AG04450 (cell line): ENCODE results near the gene OR2M4. TPM values are rescaled to one million over a fixed set of nuclear protein-coding genes. Genes with fewer than 3 reads are reported as not detected.

Experiments used
- CTCF ChIA-PET: fragments of 300-600, 350-600 bp; formaldehyde crosslinking; extraction: SDS; loops from one replicate; lab custom pipeline; 2022; ENCODE audit warnings: antibody characterized with exemption, inconsistent platforms; lab: Charles Lee
- POLR2A ChIA-PET: fragments of 350-600 bp; formaldehyde crosslinking; extraction: SDS; loops from one replicate; lab custom pipeline; 2021; ENCODE audit warnings: antibody characterized with exemption, inconsistent platforms; lab: Yijun Ruan, JAX
- DNase-seq: peaks from one replicate; pipeline ENCODE4 v3.0.0-alpha.2; 2011; ENCODE audit warnings: low read depth, low spot score
- H3K27ac ChIP-seq: one replicate; pipeline ENCODE4 v1.5.1; 2012; ENCODE audit warnings: low read depth, low read length, control low read depth
- H3K27me3 ChIP-seq: one replicate; pipeline ENCODE4 v1.6.0; 2012; ENCODE audit warnings: low read length; ENCODE audit not compliant: control insufficient read depth, insufficient read depth
- H3K4me3 ChIP-seq: 2 replicates; pipeline ENCODE4 v1.5.1; 2011; ENCODE audit warnings: mild to moderate bottlenecking, low read depth, low read length, control low read depth
- H3K9me3 ChIP-seq: 2 replicates; pipeline ENCODE4 v1.5.1; 2012; ENCODE audit warnings: low read length; ENCODE audit not compliant: control insufficient read depth, insufficient read depth
- polyA plus RNA-seq: library from polyadenylated mRNA; depleted of rRNA; stranded (reverse); fragments of >200 nt; gene quantifications from 2 replicates; pipeline ENCODE4 v1.2.3, GENCODE V29; 2011
- TF ChIP-seq, protein P1 (sequence below): IDR thresholded peaks from 2 replicates; pipeline ENCODE4 v1.5.1; 2011; ENCODE audit warnings: low read depth, low read length, control low read depth, inconsistent platforms

OR2M4 gene
- polyA plus RNA-seq, 1 experiment, result not detected

DNA sequence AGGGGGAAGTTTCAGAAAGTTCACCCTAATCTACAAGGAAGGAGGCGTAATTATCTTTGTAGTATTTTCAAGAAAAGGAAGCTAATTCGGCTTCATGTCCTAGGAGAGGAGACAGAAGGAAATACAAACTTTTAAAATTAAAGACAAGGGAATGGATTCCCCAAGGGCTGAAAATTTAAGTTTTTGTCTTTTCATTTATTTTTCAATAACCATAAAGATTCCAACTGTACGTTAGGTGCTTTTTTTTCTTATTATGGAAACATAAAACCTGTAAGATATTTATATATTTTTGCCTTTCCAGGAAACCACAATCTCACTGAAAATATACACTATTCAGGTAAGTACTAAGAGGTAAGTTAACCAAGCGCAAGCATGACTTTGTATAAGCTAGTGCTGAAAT, 34.3 kb upstream of the OR2M4 start, which contains the start of gene OR2M3:
OR2M3 (plus strand) TSS at position 301 of the 400 bp plus-strand sequence. CDS start 5,803 bp downstream, outside the sequence.
- no peak within 1 kb of the TSS for H3K27ac ChIP-seq
- H3K27me3 ChIP-seq, result no peaks in the 10 kb centered on the region
- POLR2A ChIA-PET, result no interaction called here
- no peak within 1 kb of the TSS for H3K4me3 ChIP-seq
- CTCF ChIA-PET, result no interaction called here
- TF ChIP-seq, protein P1, sequence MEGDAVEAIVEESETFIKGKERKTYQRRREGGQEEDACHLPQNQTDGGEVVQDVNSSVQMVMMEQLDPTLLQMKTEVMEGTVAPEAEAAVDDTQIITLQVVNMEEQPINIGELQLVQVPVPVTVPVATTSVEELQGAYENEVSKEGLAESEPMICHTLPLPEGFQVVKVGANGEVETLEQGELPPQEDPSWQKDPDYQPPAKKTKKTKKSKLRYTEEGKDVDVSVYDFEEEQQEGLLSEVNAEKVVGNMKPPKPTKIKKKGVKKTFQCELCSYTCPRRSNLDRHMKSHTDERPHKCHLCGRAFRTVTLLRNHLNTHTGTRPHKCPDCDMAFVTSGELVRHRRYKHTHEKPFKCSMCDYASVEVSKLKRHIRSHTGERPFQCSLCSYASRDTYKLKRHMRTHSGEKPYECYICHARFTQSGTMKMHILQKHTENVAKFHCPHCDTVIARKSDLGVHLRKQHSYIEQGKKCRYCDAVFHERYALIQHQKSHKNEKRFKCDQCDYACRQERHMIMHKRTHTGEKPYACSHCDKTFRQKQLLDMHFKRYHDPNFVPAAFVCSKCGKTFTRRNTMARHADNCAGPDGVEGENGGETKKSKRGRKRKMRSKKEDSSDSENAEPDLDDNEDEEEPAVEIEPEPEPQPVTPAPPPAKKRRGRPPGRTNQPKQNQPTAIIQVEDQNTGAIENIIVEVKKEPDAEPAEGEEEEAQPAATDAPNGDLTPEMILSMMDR, result no peak
- H3K9me3 ChIP-seq, result peaks cover 4% of the 10 kb centered on the region; the same call in 1 of the 2 replicates
- no peak for DNase-seq

DNA sequence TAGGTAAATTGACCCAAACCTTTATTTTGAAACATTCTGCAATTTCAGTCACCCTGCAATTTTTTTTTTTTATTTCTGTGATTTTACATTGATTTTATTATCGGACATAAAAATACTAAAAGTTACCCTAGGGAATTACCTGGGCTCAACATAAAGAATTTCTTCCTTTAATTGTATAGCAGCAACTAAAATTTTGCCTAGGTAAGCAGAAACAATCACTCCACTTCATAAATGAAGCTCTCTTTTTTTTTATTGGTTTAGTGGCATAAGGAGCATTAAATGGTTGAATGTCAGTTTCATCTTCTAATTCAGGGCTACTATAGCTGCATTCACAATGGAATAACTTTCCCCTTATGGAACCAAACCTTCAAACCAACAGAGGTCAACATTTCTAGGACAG, 15.3 kb upstream of the OR2M4 start:
- H3K27ac ChIP-seq, result no peak overlapping the region
- H3K9me3 ChIP-seq, result peaks cover 2% of the 10 kb centered on the region; the same call in 1 of the 2 replicates
- CTCF ChIA-PET, result interaction anchor here (0.8 kb wide), 1 partner anchor 28 kb away, joined by 3 read pairs; no protein-coding TSS in a partner anchor
- no peak for DNase-seq
- TF ChIP-seq, protein P1, result no peak
- H3K27me3 ChIP-seq, result no peaks in the 10 kb centered on the region
- POLR2A ChIA-PET, result no interaction called here
- H3K4me3 ChIP-seq, result no peak overlapping the region

DNA sequence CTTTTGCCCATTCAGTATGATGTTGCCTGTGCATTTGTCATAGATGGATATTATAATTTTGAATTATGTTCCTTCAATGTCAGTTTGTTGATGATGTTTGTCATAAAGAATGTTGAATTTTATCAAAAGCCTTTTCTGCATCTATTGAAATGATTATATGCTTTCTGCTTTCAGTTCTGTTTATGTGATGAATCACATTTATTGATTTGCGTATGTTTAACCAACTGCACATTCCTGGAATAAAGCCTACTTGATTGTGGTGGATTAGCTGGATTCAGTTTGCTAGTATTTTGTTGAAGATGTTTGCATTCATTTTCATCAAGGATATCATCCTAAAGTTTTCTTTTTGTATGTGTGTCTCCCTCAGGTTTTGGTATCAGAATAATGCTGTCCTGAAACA, 5.7 kb upstream of the OR2M4 start:
- Histone ChIP-seq H3K27ac (no peak overlapping the region), H3K9me3 (peaks cover 19% of the 10 kb centered on the region), H3K4me3 (no peak overlapping the region), H3K27me3 (no peaks in the 10 kb centered on the region)
- TF ChIP-seq, protein P1, result no peak
- no peak for DNase-seq
- ChIA-PET POLR2A (no interaction called here), CTCF (no interaction called here)

DNA sequence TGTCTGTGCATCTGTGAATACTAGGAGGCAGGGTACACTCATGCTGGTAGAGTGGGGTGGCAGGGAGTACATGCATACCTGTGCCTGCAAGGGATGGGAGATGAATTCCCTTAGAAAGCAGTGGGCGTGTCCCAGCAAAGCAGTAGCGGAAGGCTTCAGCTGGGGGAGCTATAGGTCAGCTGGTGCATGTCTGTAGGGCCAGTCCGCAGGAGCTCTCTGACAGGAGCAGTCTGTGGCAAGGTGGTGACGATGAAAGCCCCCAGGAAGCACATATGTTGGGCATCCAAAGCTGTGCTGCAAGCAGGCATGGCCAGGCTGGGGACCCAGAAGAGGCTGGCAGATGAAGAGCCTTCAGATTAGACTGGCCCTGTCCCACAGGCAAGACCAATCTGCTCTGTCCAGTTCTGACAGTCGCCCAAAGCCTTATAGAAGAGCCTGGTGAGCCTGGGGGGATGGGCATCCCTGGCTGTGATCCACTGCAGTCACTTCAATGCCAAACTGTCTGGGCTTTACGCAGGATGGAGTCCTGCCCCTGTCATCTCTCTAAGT, 1.8 kb upstream of the OR2M4 start:
- ChIA-PET POLR2A (no interaction called here), CTCF (no interaction called here)
- TF ChIP-seq, protein P1, result no peak
- no peak for DNase-seq
- Histone ChIP-seq H3K27ac (no peak overlapping the region), H3K27me3 (no peaks in the 10 kb centered on the region), H3K9me3 (peaks cover 19% of the 10 kb centered on the region), H3K4me3 (no peak overlapping the region)

DNA sequence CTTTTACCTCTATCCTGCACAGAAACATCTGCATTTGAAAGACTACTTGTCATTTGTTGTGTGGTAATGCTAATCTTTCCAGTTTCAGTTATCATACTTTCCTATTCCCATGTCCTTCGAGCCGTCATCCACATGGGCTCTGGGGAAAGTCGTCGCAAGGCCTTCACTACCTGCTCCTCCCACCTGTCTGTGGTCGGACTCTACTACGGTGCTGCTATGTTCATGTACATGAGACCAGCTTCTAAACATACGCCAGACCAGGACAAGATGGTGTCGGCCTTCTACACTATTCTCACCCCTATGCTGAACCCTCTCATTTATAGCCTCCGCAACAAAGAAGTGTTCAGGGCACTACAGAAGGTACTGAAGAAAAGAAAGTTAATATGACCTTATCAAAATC, 8.3 kb downstream of the OR2M4 start:
- no peak for DNase-seq
- H3K9me3 ChIP-seq, result peaks cover 16% of the 10 kb centered on the region
- H3K27ac ChIP-seq, result no peak overlapping the region
- no peaks in the 10 kb centered on the region for H3K27me3 ChIP-seq
- TF ChIP-seq, protein P1, result no peak
- ChIA-PET POLR2A (no interaction called here), CTCF (no interaction called here)
- no peak overlapping the region for H3K4me3 ChIP-seq
